NCI-H1092 treated with DMSO at 0.1 percent for 48 hours (cell line): ENCODE results near the gene LMNA.
"Not testable (repeated sequence)": the region's sequence is repeated elsewhere in the genome, so short reads cannot be mapped to it uniquely, and the experiment has no call there.

Experiments used
- DNase-seq: peaks from one replicate; lab custom pipeline; 2025; lab: John Stamatoyannopoulos, UW

The LMNA gene

GRCh38 chr1:156122086-156122485 is 7.6 kb downstream of the LMNA start:
- no peak for DNase-seq

GRCh38 chr1:156122519-156123355 is 8.2 kb downstream of the LMNA start:
- peak; percentile 73 for DNase-seq

- DNase-seq, result peak; percentile 97
Observed at GRCh38 chr1:156123356-156124196, 9.1 kb downstream of the LMNA start.

- DNase-seq, result no peak
Observed at GRCh38 chr1:156124557-156125483, 10.3 kb downstream of the LMNA start.

GRCh38 chr1:156125544-156125943 is 11.0 kb downstream of the LMNA start:
- not testable (repeated sequence) for DNase-seq

- no peak for DNase-seq
Observed at GRCh38 chr1:156126043-156126629, 11.6 kb downstream of the LMNA start.

- no peak for DNase-seq
Observed at GRCh38 chr1:156126630-156127534, 12.4 kb downstream of the LMNA start.

- no peak for DNase-seq
Observed at GRCh38 chr1:156128308-156128653, 13.8 kb downstream of the LMNA start.

- DNase-seq, result no peak
Observed at GRCh38 chr1:156128654-156129597, 14.4 kb downstream of the LMNA start.

GRCh38 chr1:156129687-156130577 is 15.4 kb downstream of the LMNA start:
- DNase-seq, result peak; percentile 54

- no peak for DNase-seq
Observed at GRCh38 chr1:156130578-156130942, 16.0 kb downstream of the LMNA start.

GRCh38 chr1:156134716-156135435 is 20.4 kb downstream of the LMNA start:
- DNase-seq, result no peak

- DNase-seq, result no peak
Observed at GRCh38 chr1:156135930-156136871, 21.7 kb downstream of the LMNA start.

- DNase-seq, result no peak
Observed at GRCh38 chr1:156136970-156137483, 22.5 kb downstream of the LMNA start.

GRCh38 chr1:156138458-156138867 is 24.0 kb downstream of the LMNA start:
- DNase-seq, result no peak
